ENCODE data around the gene PRICKLE2. TPM values are rescaled to one million over a fixed set of nuclear protein-coding genes. Genes with fewer than 3 reads are reported as not detected.

Gene PRICKLE2
- total RNA-seq (2014; rRNA removed; shearing (Covaris generic)) = 0.23 and 0.65 TPM in 2 replicates

- Histone ChIP-seq H3K27me3 (no peaks in the 10 kb centered on the region), H3K4me3 (peak within 1 kb of the TSS; percentile 40), H3K9me3 (replicated peaks) (no peaks in the 10 kb centered on the region), H3K27ac (peak within 1 kb of the TSS; percentile 6; the same call in 1 of the 2 replicates), H3K4me1 (no peaks in the 10 kb centered on the region), H3K36me3 (no peaks in the 10 kb centered on the region)
- peak; percentile 24 to 46 for DNase-seq
These were observed at the start of gene PRICKLE2 for GRCh38 chr3:64224826-64225610. Gene PRICKLE2, minus strand, starts transcription at chr3:64225466. Its CDS starts 26,539 bp downstream, at chr3:64198927.

- Histone ChIP-seq H3K27me3 (no peaks in the 10 kb centered on the region), H3K9me3 (replicated peaks) (no peaks in the 10 kb centered on the region), H3K36me3 (no peaks in the 10 kb centered on the region), H3K27ac (no peak overlapping the region), H3K4me3 (no peak overlapping the region), H3K4me1 (no peaks in the 10 kb centered on the region)
- no peak for DNase-seq
These were observed 47.6 kb upstream of the PRICKLE2 start for GRCh38 chr3:64272842-64273241.

GRCh38 chr3:64272271-64272670 is 47.0 kb upstream of the PRICKLE2 start:
- Histone ChIP-seq H3K27ac (no peak overlapping the region), H3K4me1 (no peaks in the 10 kb centered on the region), H3K36me3 (no peaks in the 10 kb centered on the region), H3K27me3 (no peaks in the 10 kb centered on the region), H3K9me3 (replicated peaks) (no peaks in the 10 kb centered on the region), H3K4me3 (no peak overlapping the region)
- no peak for DNase-seq

GRCh38 chr3:64271631-64272030 is 46.4 kb upstream of the PRICKLE2 start:
- no peak overlapping the region for H3K27ac ChIP-seq
- no peaks in the 10 kb centered on the region for H3K27me3 ChIP-seq
- H3K36me3 ChIP-seq = no peaks in the 10 kb centered on the region
- no peak for DNase-seq
- H3K4me3 ChIP-seq = no peak overlapping the region
- no peaks in the 10 kb centered on the region for H3K9me3 ChIP-seq (replicated peaks)
- H3K4me1 ChIP-seq = no peaks in the 10 kb centered on the region

GRCh38 chr3:64270866-64271260 is 45.6 kb upstream of the PRICKLE2 start:
- H3K36me3 ChIP-seq = no peaks in the 10 kb centered on the region
- H3K9me3 ChIP-seq (replicated peaks) = no peaks in the 10 kb centered on the region
- no peaks in the 10 kb centered on the region for H3K27me3 ChIP-seq
- no peak for DNase-seq
- H3K27ac ChIP-seq = no peak overlapping the region
- no peaks in the 10 kb centered on the region for H3K4me1 ChIP-seq
- no peak overlapping the region for H3K4me3 ChIP-seq

- Histone ChIP-seq H3K4me1 (no peaks in the 10 kb centered on the region), H3K9me3 (replicated peaks) (no peaks in the 10 kb centered on the region), H3K27ac (no peak overlapping the region), H3K36me3 (no peaks in the 10 kb centered on the region), H3K27me3 (no peaks in the 10 kb centered on the region), H3K4me3 (no peak overlapping the region)
- no peak for DNase-seq
These were observed 45.0 kb upstream of the PRICKLE2 start for GRCh38 chr3:64270142-64270865.

GRCh38 chr3:64268926-64269325 is 43.7 kb upstream of the PRICKLE2 start:
- Histone ChIP-seq H3K4me3 (no peak overlapping the region), H3K9me3 (replicated peaks) (no peaks in the 10 kb centered on the region), H3K36me3 (no peaks in the 10 kb centered on the region), H3K27ac (no peak overlapping the region), H3K4me1 (no peaks in the 10 kb centered on the region), H3K27me3 (no peaks in the 10 kb centered on the region)
- DNase-seq = no peak

GRCh38 chr3:64267721-64268604 is 42.7 kb upstream of the PRICKLE2 start:
- H3K27ac ChIP-seq = no peak overlapping the region
- no peak overlapping the region for H3K4me3 ChIP-seq
- no peaks in the 10 kb centered on the region for H3K4me1 ChIP-seq
- no peaks in the 10 kb centered on the region for H3K27me3 ChIP-seq
- peak; percentile 1 to 2 for DNase-seq
- H3K36me3 ChIP-seq = no peaks in the 10 kb centered on the region
- no peaks in the 10 kb centered on the region for H3K9me3 ChIP-seq (replicated peaks)

- Histone ChIP-seq H3K4me3 (no peak overlapping the region), H3K9me3 (replicated peaks) (no peaks in the 10 kb centered on the region), H3K27ac (no peak overlapping the region), H3K27me3 (no peaks in the 10 kb centered on the region), H3K4me1 (no peaks in the 10 kb centered on the region), H3K36me3 (no peaks in the 10 kb centered on the region)
- DNase-seq = no peak
These were observed 41.7 kb upstream of the PRICKLE2 start for GRCh38 chr3:64266983-64267382.

GRCh38 chr3:64266065-64266931 is 41.0 kb upstream of the PRICKLE2 start:
- no peaks in the 10 kb centered on the region for H3K4me1 ChIP-seq
- no peaks in the 10 kb centered on the region for H3K9me3 ChIP-seq (replicated peaks)
- H3K27me3 ChIP-seq = no peaks in the 10 kb centered on the region
- no peaks in the 10 kb centered on the region for H3K36me3 ChIP-seq
- no peak overlapping the region for H3K4me3 ChIP-seq
- no peak overlapping the region for H3K27ac ChIP-seq
- DNase-seq = no peak

- no peak for DNase-seq
- no peaks in the 10 kb centered on the region for H3K36me3 ChIP-seq
- H3K27ac ChIP-seq = no peak overlapping the region
- no peak overlapping the region for H3K4me3 ChIP-seq
- no peaks in the 10 kb centered on the region for H3K27me3 ChIP-seq
- H3K9me3 ChIP-seq (replicated peaks) = no peaks in the 10 kb centered on the region
- no peaks in the 10 kb centered on the region for H3K4me1 ChIP-seq
These were observed 40.4 kb upstream of the PRICKLE2 start for GRCh38 chr3:64265646-64266045.

- Histone ChIP-seq H3K4me3 (no peak overlapping the region), H3K4me1 (no peaks in the 10 kb centered on the region), H3K9me3 (replicated peaks) (no peaks in the 10 kb centered on the region), H3K36me3 (no peaks in the 10 kb centered on the region), H3K27ac (no peak overlapping the region), H3K27me3 (no peaks in the 10 kb centered on the region)
- DNase-seq = no peak
These were observed 39.3 kb upstream of the PRICKLE2 start for GRCh38 chr3:64264501-64265109.

- no peak overlapping the region for H3K27ac ChIP-seq
- no peaks in the 10 kb centered on the region for H3K4me1 ChIP-seq
- H3K9me3 ChIP-seq (replicated peaks) = no peaks in the 10 kb centered on the region
- no peak for DNase-seq
- no peaks in the 10 kb centered on the region for H3K36me3 ChIP-seq
- no peaks in the 10 kb centered on the region for H3K27me3 ChIP-seq
- no peak overlapping the region for H3K4me3 ChIP-seq
These were observed 37.4 kb upstream of the PRICKLE2 start for GRCh38 chr3:64262574-64263114.

All from SJCRH30 (cell line).